K562 (cell line): ENCODE data around the gene SLC35G6.

Experiments
- CXXC5 ChIP-seq: fragments of 250-450 bp; sonication (Bioruptor Pico); IDR thresholded peaks from 2 replicates; pipeline ENCODE4 v1.8.0; 2022; ENCODE audit warnings: inconsistent platforms, mild to moderate bottlenecking, moderate library complexity
- MLX ChIP-seq, 2 experiments: fragments of 450-650 bp in 1 of 2; sonication (generic) in 1 of 2; formaldehyde crosslinking; conservative IDR thresholded peaks; 2 replicates each; pipeline versions ENCODE4 v1.4.0 to v1.8.1; 2020 to 2022; ENCODE audit warnings: mild to moderate bottlenecking in 1 of 2, missing genetic modification reagents in 1 of 2
- MYBL2 ChIP-seq, 2 experiments: fragments of 450-650 bp in 1 of 2; sonication (generic) in 1 of 2; formaldehyde crosslinking in 1 of 2; IDR thresholded peaks; 2 replicates each; pipeline versions ENCODE4 v1.6.1 to v1.8.1; 2017 to 2022; ENCODE audit warnings: borderline replicate concordance in 1 of 2, inconsistent platforms in 1 of 2, low read depth in 1 of 2, mild to moderate bottlenecking in 1 of 2, missing genetic modification reagents in 1 of 2, moderate library complexity in 1 of 2
- RAD21 ChIP-seq, 2 experiments: fragments of 250-450 bp in 1 of 2; fragments of 450-650 bp in 1 of 2; sonication (Bioruptor Pico) in 1 of 2; formaldehyde crosslinking in 1 of 2; IDR thresholded peaks in 1 of 2; conservative IDR thresholded peaks in 1 of 2; 2 replicates each; pipeline versions ENCODE4 v1.4.0 to v1.8.0; 2020 to 2022; ENCODE audit warnings: mild to moderate bottlenecking in 2 of 2, moderate library complexity in 1 of 2

GRCh38 chr17:7495906-7496434 lies 14.7 kb downstream of the SLC35G6 start:
- TF ChIP-seq MLX (CRISPR knock-in tag; conservative IDR thresholded peaks at IDR 0.05), result no peak
- no peak for TF ChIP-seq RAD21 (CRISPR knock-in tag; conservative IDR thresholded peaks at IDR 0.05 in 1 of 2, IDR thresholded peaks at IDR 0.05 in 1 of 2)
- TF ChIP-seq MYBL2 (IDR thresholded peaks at IDR 0.05; ENCODE audit: low read depth), result no peak
- no peak for TF ChIP-seq MYBL2 (CRISPR knock-in tag; IDR thresholded peaks at IDR 0.05; ENCODE audit: borderline replicate concordance)
- no peak for TF ChIP-seq CXXC5 (CRISPR knock-in tag)
